ENCODE data around the gene LYRM4. TPM values are rescaled to one million over a fixed set of nuclear protein-coding genes. Genes with fewer than 3 reads are reported as not detected.

Gene LYRM4
- total RNA-seq, 1 experiment from 2014 or later = 52.8 TPM

DNA sequence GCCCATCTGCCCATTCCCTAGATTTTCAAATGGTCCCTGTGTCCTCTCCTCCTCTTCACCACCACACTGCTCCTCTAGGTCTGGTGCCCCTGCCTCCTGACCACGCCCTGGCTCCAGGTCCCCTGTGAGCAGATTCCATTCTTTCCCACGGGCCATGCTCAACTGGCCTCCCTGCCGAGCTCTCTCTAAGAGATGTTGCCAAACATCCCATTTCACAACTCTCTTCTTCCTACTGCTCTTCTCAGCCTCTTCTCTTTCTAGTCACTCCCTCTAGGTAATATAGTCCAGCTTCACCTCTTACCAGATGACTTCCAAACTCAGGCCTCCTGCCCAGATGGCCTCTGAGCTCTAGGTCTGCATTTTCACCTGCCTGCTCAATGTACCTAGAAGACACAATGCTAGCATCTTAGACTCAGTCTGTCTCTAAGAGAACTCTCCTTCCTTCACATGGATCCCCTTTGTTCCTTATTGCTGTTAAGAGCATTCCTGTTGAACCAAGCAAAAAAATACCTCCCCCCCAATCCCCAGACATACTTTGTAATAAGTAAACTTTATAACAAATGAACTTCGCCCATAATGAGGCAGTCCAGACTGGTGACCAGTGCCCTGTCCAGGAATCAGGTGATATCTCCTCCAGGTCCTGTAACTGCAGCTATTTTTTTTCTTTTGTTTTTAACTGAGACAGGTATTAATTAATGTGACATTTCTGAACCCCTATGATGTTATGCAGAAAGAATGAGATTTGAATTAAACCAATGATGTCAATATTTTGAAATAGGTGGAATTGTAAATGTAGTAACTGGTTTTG is 79.0 kb downstream of the LYRM4 start:
- intact Hi-C loops (cut with micrococcal nuclease; ENCODE audit: unreplicated experiment) = no loop called here
- TF ChIP-seq, protein P1, sequence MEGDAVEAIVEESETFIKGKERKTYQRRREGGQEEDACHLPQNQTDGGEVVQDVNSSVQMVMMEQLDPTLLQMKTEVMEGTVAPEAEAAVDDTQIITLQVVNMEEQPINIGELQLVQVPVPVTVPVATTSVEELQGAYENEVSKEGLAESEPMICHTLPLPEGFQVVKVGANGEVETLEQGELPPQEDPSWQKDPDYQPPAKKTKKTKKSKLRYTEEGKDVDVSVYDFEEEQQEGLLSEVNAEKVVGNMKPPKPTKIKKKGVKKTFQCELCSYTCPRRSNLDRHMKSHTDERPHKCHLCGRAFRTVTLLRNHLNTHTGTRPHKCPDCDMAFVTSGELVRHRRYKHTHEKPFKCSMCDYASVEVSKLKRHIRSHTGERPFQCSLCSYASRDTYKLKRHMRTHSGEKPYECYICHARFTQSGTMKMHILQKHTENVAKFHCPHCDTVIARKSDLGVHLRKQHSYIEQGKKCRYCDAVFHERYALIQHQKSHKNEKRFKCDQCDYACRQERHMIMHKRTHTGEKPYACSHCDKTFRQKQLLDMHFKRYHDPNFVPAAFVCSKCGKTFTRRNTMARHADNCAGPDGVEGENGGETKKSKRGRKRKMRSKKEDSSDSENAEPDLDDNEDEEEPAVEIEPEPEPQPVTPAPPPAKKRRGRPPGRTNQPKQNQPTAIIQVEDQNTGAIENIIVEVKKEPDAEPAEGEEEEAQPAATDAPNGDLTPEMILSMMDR (IDR thresholded peaks at IDR 0.05; ENCODE audit: insufficient read depth in 1 of 2, low read depth in 1 of 2, low read length in 1 of 2, severe bottlenecking in 1 of 2, unreplicated experiment in 1 of 2) = no peak
- Histone ChIP-seq H3K27me3 (replicated peaks; ENCODE audit: control insufficient read depth, insufficient read depth, low read length) (no peaks in the 10 kb centered on the region), H3K4me1 (0 out of 2 replicates have a peak, but pooled peaks cover 11% of the 10 kb centered on the region), H3K4me3 (ENCODE audit: low read depth, low read length) (no peak overlapping the region), H3K9me3 (no peaks in the 10 kb centered on the region), H3K36me3 (ENCODE audit: control insufficient read depth, insufficient read depth, low read length) (no peaks in the 10 kb centered on the region)
- no peaks in the 10 kb centered on the region for H3K9me3 Mint-ChIP-seq (ENCODE audit: unreplicated experiment)
- peaks cover 17% of the 10 kb centered on the region for H3K4me1 Mint-ChIP-seq (ENCODE audit: low read depth, unreplicated experiment)
- BruUV-seq (replicated peaks) = no TSS peak
- POLR2A ChIA-PET = no interaction called here
- H3K36me3 Mint-ChIP-seq (ENCODE audit: insufficient read depth, unreplicated experiment) = no peaks in the 10 kb centered on the region
- no peak for DNase-seq
- no peak overlapping the region for H3K4me3 Mint-ChIP-seq (ENCODE audit: unreplicated experiment)
- H3K27me3 Mint-ChIP-seq (ENCODE audit: insufficient read depth, unreplicated experiment) = no peaks in the 10 kb centered on the region
- CTCF ChIA-PET = interaction anchor here (0.7 kb wide), 1 partner anchor 9 kb away, joined by 3 read pairs; no protein-coding TSS in a partner anchor
- H3K27ac Mint-ChIP-seq (ENCODE audit: unreplicated experiment) = no peak overlapping the region

DNA sequence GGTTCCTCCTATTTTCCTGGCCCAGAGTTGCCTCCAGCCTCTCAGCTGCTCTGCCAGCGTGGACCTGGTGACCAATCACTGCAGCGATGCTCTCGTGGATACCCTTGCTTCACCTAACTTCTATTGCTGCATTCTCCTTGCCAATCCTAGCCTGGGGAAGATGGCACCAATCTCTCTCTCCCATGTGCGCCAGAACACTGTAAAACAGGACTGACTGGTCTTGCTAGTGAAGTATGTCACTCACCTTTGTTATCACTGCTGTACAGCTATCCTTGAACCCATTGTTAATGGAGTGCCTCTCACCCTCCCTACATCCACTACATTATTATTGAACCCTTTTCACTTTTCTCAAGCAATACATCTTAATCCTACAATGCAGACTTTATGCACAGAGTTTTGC is 80.1 kb downstream of the LYRM4 start:
- Histone ChIP-seq H3K4me3 (ENCODE audit: low read depth, low read length) (no peak overlapping the region), H3K36me3 (ENCODE audit: control insufficient read depth, insufficient read depth, low read length) (no peaks in the 10 kb centered on the region), H3K27me3 (replicated peaks; ENCODE audit: control insufficient read depth, insufficient read depth, low read length) (no peaks in the 10 kb centered on the region), H3K9me3 (no peaks in the 10 kb centered on the region), H3K4me1 (0 out of 2 replicates have a peak, but pooled peaks cover 11% of the 10 kb centered on the region)
- intact Hi-C loops (cut with micrococcal nuclease; ENCODE audit: unreplicated experiment) = no loop called here
- TF ChIP-seq, protein P1 (IDR thresholded peaks at IDR 0.05; ENCODE audit: insufficient read depth in 1 of 2, low read depth in 1 of 2, low read length in 1 of 2, severe bottlenecking in 1 of 2, unreplicated experiment in 1 of 2) = no peak
- H3K36me3 Mint-ChIP-seq (ENCODE audit: insufficient read depth, unreplicated experiment) = no peaks in the 10 kb centered on the region
- no peaks in the 10 kb centered on the region for H3K27me3 Mint-ChIP-seq (ENCODE audit: insufficient read depth, unreplicated experiment)
- peaks cover 17% of the 10 kb centered on the region for H3K4me1 Mint-ChIP-seq (ENCODE audit: low read depth, unreplicated experiment)
- no peaks in the 10 kb centered on the region for H3K9me3 Mint-ChIP-seq (ENCODE audit: unreplicated experiment)
- no peak overlapping the region for H3K27ac Mint-ChIP-seq (ENCODE audit: unreplicated experiment)
- no peak for DNase-seq
- ChIA-PET CTCF (no interaction called here), POLR2A (no interaction called here)
- BruUV-seq (replicated peaks) = no TSS peak
- no peak overlapping the region for H3K4me3 Mint-ChIP-seq (ENCODE audit: unreplicated experiment)

DNA sequence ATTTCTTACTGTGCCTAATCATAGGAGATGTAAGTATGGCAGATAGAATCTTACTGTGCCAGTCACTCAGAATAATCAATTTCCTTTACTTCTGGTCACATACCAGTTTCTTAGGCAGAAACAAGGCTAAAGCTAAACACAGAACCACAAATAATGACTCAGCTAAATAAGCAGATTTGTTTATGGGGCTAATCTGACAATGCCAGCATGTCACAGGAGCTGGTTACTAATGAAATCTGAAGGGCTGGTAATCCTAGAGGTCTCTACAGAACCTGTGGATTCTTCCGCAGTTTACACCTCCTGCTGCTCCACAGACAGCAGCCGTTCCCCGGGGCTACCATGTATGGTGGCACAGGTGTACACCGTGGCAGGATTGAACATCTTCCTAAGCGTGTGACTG is 80.8 kb downstream of the LYRM4 start:
- H3K27ac Mint-ChIP-seq (ENCODE audit: unreplicated experiment) = no peak overlapping the region
- H3K9me3 ChIP-seq = no peaks in the 10 kb centered on the region

More for the DNA sequence above, 80.8 kb downstream of the LYRM4 start:
- TF ChIP-seq, protein P1 (IDR thresholded peaks at IDR 0.05; ENCODE audit: insufficient read depth in 1 of 2, low read depth in 1 of 2, low read length in 1 of 2, severe bottlenecking in 1 of 2, unreplicated experiment in 1 of 2) = no peak
- Mint-ChIP-seq H3K27me3 (ENCODE audit: insufficient read depth, unreplicated experiment) (no peaks in the 10 kb centered on the region), H3K4me1 (ENCODE audit: low read depth, unreplicated experiment) (peaks cover 17% of the 10 kb centered on the region), H3K36me3 (ENCODE audit: insufficient read depth, unreplicated experiment) (no peaks in the 10 kb centered on the region), H3K4me3 (ENCODE audit: unreplicated experiment) (no peak overlapping the region), H3K9me3 (ENCODE audit: unreplicated experiment) (no peaks in the 10 kb centered on the region)
- intact Hi-C loops (cut with micrococcal nuclease; ENCODE audit: unreplicated experiment) = no loop called here
- H3K4me3 ChIP-seq (ENCODE audit: low read depth, low read length) = no peak overlapping the region
- DNase-seq = no peak
- BruUV-seq (replicated peaks) = no TSS peak
- 0 out of 2 replicates have a peak, but pooled peaks cover 11% of the 10 kb centered on the region for H3K4me1 ChIP-seq
- no peaks in the 10 kb centered on the region for H3K27me3 ChIP-seq (replicated peaks; ENCODE audit: control insufficient read depth, insufficient read depth, low read length)
- POLR2A ChIA-PET = no interaction called here
- no peaks in the 10 kb centered on the region for H3K36me3 ChIP-seq (ENCODE audit: control insufficient read depth, insufficient read depth, low read length)
- CTCF ChIA-PET = no interaction called here

All from Caco-2 (cell line).